HFF-Myc (cell line): ENCODE data around the gene RPL32.

Source experiments
- DNase-seq: peaks from one replicate; pipeline ENCODE4 v3.0.0-alpha.2; 2011; ENCODE audit warnings: low read depth; ENCODE audit errors: extremely low read depth
- H3K4me3 ChIP-seq: replicated peaks from 2 replicates; pipeline ENCODE4 v1.5.1; 2011; ENCODE audit warnings: low read depth, mild to moderate bottlenecking, control low read depth, low read length
- CTCF ChIP-seq: IDR thresholded peaks from 2 replicates; pipeline ENCODE4 v1.5.1; 2012; ENCODE audit warnings: mild to moderate bottlenecking, low read depth, low read length, control low read depth; ENCODE audit errors: missing control alignments

The RPL32 gene

GRCh38 chr3:12838179-12838965 lies 3.0 kb downstream of the RPL32 start:
- no peak for DNase-seq
- TF ChIP-seq CTCF, result no peak
- peak overlapping the region; percentile 79 for H3K4me3 ChIP-seq

- TF ChIP-seq CTCF, result no peak
- peak overlapping the region; percentile 79 for H3K4me3 ChIP-seq
These were observed 3.9 kb downstream of the RPL32 start for GRCh38 chr3:12837295-12837986.

GRCh38 chr3:12835052-12835665 lies 6.2 kb downstream of the RPL32 start:
- DNase-seq, result no peak
- no peak overlapping the region for H3K4me3 ChIP-seq
- TF ChIP-seq CTCF, result no peak

More at GRCh38 chr3:12837295-12837986, 3.9 kb downstream of the RPL32 start:
- no peak for DNase-seq

GRCh38 chr3:12833222-12834161 lies 7.9 kb downstream of the RPL32 start:
- DNase-seq, result no peak
- no peak for TF ChIP-seq CTCF

GRCh38 chr3:12832350-12833221 lies 8.8 kb downstream of the RPL32 start:
- DNase-seq, result no peak
- no peak for TF ChIP-seq CTCF
- H3K4me3 ChIP-seq, result no peak overlapping the region

More at GRCh38 chr3:12833222-12834161, 7.9 kb downstream of the RPL32 start:
- no peak overlapping the region for H3K4me3 ChIP-seq
